HEK293 (cell line): ENCODE data around the gene CLEC12A.

ENCODE experiments used
- OSR2 ChIP-seq: fragments of 450-650 bp; formaldehyde crosslinking; IDR thresholded peaks from 2 replicates; pipeline ENCODE4 v1.5.1; 2016; ENCODE audit warnings: missing biosample characterization, missing genetic modification characterization
- PBX3 ChIP-seq: sonication (generic); formaldehyde crosslinking; IDR thresholded peaks from 2 replicates; pipeline ENCODE4 v1.8.1; 2022; ENCODE audit warnings: mild to moderate bottlenecking, moderate library complexity, missing genetic modification reagents
- ZFP3 ChIP-seq: fragments of 450-650 bp; formaldehyde crosslinking; IDR thresholded peaks from 2 replicates; pipeline ENCODE4 v1.5.1; 2016; ENCODE audit warnings: low read depth, missing biosample characterization, missing genetic modification characterization
- ZNF600 ChIP-seq: fragments of 450-650 bp; formaldehyde crosslinking; IDR thresholded peaks from 2 replicates; pipeline ENCODE4 v1.5.1; 2016; ENCODE audit warnings: missing biosample characterization, missing genetic modification characterization
- ZNF704 ChIP-seq: fragments of 450-650 bp; formaldehyde crosslinking; IDR thresholded peaks from 2 replicates; pipeline ENCODE4 v1.5.1; 2016; ENCODE audit warnings: missing biosample characterization, missing genetic modification characterization
- TF ChIP-seq, protein P1 (sequence below): fragments of 450-650 bp; formaldehyde crosslinking; IDR thresholded peaks from 2 replicates; pipeline ENCODE4 v1.5.1; 2016; ENCODE audit warnings: missing biosample characterization, missing genetic modification characterization
- TF ChIP-seq, protein P2 (sequence below): IDR thresholded peaks from 2 replicates; pipeline ENCODE4 v1.6.1; 2011; ENCODE audit warnings: mild to moderate bottlenecking, low read depth, low read length, borderline replicate concordance
- TF ChIP-seq, protein P3 (sequence below): fragments of 450-650 bp; formaldehyde crosslinking; IDR thresholded peaks from 2 replicates; pipeline ENCODE4 v1.5.1; 2016; ENCODE audit warnings: missing biosample characterization, missing genetic modification characterization

DNA sequence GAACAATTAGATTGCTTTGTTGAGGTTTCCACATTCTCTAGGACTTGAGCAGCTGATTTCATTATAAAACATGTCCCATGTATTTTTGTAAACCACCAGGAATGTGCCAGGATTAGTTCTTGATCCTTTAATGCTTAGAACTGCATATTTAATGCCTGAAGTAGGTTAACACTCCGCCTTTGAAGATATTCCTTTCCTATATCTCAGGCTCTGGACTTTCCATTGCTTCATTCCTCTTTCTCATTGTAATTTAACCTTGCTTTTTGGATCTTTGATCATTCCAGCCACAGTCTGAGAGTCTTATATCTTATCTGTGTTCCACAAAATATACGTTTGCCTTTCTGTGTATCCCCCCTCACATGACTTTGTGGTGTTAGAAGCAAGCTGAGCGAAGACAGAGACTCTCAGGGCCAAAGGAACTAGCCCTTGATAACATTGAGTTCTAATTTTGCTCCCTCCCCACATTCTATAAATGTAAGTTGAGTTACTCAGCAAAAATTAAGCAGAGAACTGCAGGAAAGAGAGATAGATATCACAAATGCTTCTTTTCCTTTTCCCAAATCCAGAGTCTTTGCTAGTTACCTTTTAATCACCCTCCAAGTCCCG lies 30.1 kb downstream of the CLEC12A start:
- TF ChIP-seq, protein P1, sequence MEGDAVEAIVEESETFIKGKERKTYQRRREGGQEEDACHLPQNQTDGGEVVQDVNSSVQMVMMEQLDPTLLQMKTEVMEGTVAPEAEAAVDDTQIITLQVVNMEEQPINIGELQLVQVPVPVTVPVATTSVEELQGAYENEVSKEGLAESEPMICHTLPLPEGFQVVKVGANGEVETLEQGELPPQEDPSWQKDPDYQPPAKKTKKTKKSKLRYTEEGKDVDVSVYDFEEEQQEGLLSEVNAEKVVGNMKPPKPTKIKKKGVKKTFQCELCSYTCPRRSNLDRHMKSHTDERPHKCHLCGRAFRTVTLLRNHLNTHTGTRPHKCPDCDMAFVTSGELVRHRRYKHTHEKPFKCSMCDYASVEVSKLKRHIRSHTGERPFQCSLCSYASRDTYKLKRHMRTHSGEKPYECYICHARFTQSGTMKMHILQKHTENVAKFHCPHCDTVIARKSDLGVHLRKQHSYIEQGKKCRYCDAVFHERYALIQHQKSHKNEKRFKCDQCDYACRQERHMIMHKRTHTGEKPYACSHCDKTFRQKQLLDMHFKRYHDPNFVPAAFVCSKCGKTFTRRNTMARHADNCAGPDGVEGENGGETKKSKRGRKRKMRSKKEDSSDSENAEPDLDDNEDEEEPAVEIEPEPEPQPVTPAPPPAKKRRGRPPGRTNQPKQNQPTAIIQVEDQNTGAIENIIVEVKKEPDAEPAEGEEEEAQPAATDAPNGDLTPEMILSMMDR (tag by site-specific recombination), result no peak
- no peak for TF ChIP-seq ZNF704
- TF ChIP-seq ZFP3 (tag by site-specific recombination), result no peak
- no peak for TF ChIP-seq ZNF600 (tag by site-specific recombination)
- TF ChIP-seq, protein P2, sequence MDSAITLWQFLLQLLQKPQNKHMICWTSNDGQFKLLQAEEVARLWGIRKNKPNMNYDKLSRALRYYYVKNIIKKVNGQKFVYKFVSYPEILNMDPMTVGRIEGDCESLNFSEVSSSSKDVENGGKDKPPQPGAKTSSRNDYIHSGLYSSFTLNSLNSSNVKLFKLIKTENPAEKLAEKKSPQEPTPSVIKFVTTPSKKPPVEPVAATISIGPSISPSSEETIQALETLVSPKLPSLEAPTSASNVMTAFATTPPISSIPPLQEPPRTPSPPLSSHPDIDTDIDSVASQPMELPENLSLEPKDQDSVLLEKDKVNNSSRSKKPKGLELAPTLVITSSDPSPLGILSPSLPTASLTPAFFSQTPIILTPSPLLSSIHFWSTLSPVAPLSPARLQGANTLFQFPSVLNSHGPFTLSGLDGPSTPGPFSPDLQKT, result no peak
- no peak for TF ChIP-seq OSR2
- TF ChIP-seq, protein P3, sequence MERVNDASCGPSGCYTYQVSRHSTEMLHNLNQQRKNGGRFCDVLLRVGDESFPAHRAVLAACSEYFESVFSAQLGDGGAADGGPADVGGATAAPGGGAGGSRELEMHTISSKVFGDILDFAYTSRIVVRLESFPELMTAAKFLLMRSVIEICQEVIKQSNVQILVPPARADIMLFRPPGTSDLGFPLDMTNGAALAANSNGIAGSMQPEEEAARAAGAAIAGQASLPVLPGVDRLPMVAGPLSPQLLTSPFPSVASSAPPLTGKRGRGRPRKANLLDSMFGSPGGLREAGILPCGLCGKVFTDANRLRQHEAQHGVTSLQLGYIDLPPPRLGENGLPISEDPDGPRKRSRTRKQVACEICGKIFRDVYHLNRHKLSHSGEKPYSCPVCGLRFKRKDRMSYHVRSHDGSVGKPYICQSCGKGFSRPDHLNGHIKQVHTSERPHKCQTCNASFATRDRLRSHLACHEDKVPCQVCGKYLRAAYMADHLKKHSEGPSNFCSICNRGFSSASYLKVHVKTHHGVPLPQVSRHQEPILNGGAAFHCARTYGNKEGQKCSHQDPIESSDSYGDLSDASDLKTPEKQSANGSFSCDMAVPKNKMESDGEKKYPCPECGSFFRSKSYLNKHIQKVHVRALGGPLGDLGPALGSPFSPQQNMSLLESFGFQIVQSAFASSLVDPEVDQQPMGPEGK, result no peak
- TF ChIP-seq PBX3, result no peak
